22Rv1 (cell line): Measurements from ENCODE around the gene OR10A3.
A peak's percentile ranks its signal among the peaks of the same experiment; 100 is the strongest.

Experiments
- H3K27ac ChIP-seq: fragments of 450-650 bp; 2 replicates; pipeline ENCODE4 v1.5.1; 2017
- CTCF ChIP-seq: fragments of 450-650 bp; IDR thresholded peaks from 2 replicates; pipeline ENCODE4 v1.5.1; 2017; ENCODE audit warnings: mild to moderate bottlenecking
- ZFX ChIP-seq: fragments of 450-650 bp; IDR thresholded peaks from 2 replicates; pipeline ENCODE4 v1.6.1; 2017; ENCODE audit warnings: antibody characterized with exemption, borderline replicate concordance

OR10A3 gene

GRCh38 chr11:7901319-7901854, 40.1 kb downstream of the OR10A3 start:
- no peak overlapping the region for H3K27ac ChIP-seq
- no peak for TF ChIP-seq ZFX
- TF ChIP-seq CTCF, result no peak

- H3K27ac ChIP-seq, result no peak overlapping the region
- TF ChIP-seq CTCF, result no peak
- no peak for TF ChIP-seq ZFX
Observed at GRCh38 chr11:7900686-7901085, 40.8 kb downstream of the OR10A3 start.

- TF ChIP-seq CTCF (no peak), ZFX (no peak)
- no peak overlapping the region for H3K27ac ChIP-seq
Observed at GRCh38 chr11:7899418-7899817, 42.1 kb downstream of the OR10A3 start.

GRCh38 chr11:7898666-7899283, 42.7 kb downstream of the OR10A3 start:
- TF ChIP-seq CTCF (no peak), ZFX (no peak)
- no peak overlapping the region for H3K27ac ChIP-seq

- H3K27ac ChIP-seq, result no peak overlapping the region
- no peak for TF ChIP-seq CTCF
- no peak for TF ChIP-seq ZFX
Observed at GRCh38 chr11:7896009-7896785, 45.3 kb downstream of the OR10A3 start.

GRCh38 chr11:7894251-7894650, 47.3 kb downstream of the OR10A3 start:
- TF ChIP-seq ZFX (no peak), CTCF (no peak)
- peak overlapping the region; percentile 54 for H3K27ac ChIP-seq

- peak overlapping the region; percentile 54 for H3K27ac ChIP-seq
- TF ChIP-seq ZFX (no peak), CTCF (no peak)
Observed at GRCh38 chr11:7893796-7894195, 47.7 kb downstream of the OR10A3 start.
